A549 (cell line): ENCODE data around the gene TBX18.

Source experiments
- CTCF ChIP-seq: fragments of >200 bp; sonication (Bioruptor Twin); formaldehyde crosslinking; IDR thresholded peaks from 3 replicates; pipeline ENCODE4 v1.5.1; 2016
- POLR2A ChIP-seq: IDR thresholded peaks from 2 replicates; pipeline ENCODE4 v1.6.1; 2012; ENCODE audit warnings: mild to moderate bottlenecking, low read length

- TF ChIP-seq POLR2A (no peak), CTCF (no peak)
These were observed 123.3 kb downstream of the TBX18 start for GRCh38 chr6:84641076-84641475.
